GM19395 (cell line): ENCODE results near the gene NANOS3.
"Not testable (repeated sequence)": the region's sequence is repeated elsewhere in the genome, so short reads cannot be mapped to it uniquely, and the experiment has no call there.

ENCODE experiments used
- ATAC-seq: cut with Tn5 transposase; IDR thresholded peaks from one replicate; pipeline ENCODE4 v1.9.1; 2021; ENCODE audit warnings: mild to moderate bottlenecking, moderate library complexity; ENCODE audit not compliant: unreplicated experiment

The NANOS3 gene

GRCh38 chr19:13918726-13919411 is 41.9 kb downstream of the NANOS3 start:
- ATAC-seq = no peak

GRCh38 chr19:13920524-13920923 is 43.6 kb downstream of the NANOS3 start:
- ATAC-seq = no peak

- no peak for ATAC-seq
Observed at GRCh38 chr19:13920940-13921747, 44.2 kb downstream of the NANOS3 start.

GRCh38 chr19:13922118-13922517 is 45.2 kb downstream of the NANOS3 start:
- ATAC-seq = not testable (repeated sequence)

GRCh38 chr19:13923194-13923987 is 46.5 kb downstream of the NANOS3 start:
- ATAC-seq = no peak

- ATAC-seq = no peak
Observed at GRCh38 chr19:13926010-13926409, 49.1 kb downstream of the NANOS3 start.

- no peak for ATAC-seq
Observed at GRCh38 chr19:13926715-13927114, 49.8 kb downstream of the NANOS3 start.

GRCh38 chr19:13929340-13929739 is 52.4 kb downstream of the NANOS3 start:
- no peak for ATAC-seq

GRCh38 chr19:13929956-13930355 is 53.0 kb downstream of the NANOS3 start:
- no peak for ATAC-seq
